Activated CD8-positive, alpha-beta T cell treated with anti-CD3 and anti-CD28 coated beads, Interleukin-2, amount 10 ng/mL, durations not matched to agents 7 days and 5 days (primary cell): ENCODE results near the gene PRR3. TPM values are rescaled to one million over a fixed set of nuclear protein-coding genes. Genes with fewer than 3 reads are reported as not detected.

Source experiments
- ATAC-seq: fragments of 150-1000 bp; cut with Tn5 transposase; one replicate; pipeline ENCODE4 v1.10.0; 2021; ENCODE audit warnings: moderate library complexity
- CTCF ChIA-PET: fragments of 350-600 bp; sonication (Branson Sonifier 250); formaldehyde crosslinking; loops from one replicate; lab custom pipeline; 2021; ENCODE audit warnings: antibody characterized with exemption; lab: Charles Lee
- POLR2A ChIA-PET: fragments of 350-600 bp; sonication (Branson Sonifier 250); formaldehyde crosslinking; loops from one replicate; lab custom pipeline; 2021; ENCODE audit warnings: antibody characterized with exemption; lab: Charles Lee
- DNase-seq: peaks from one replicate; pipeline ENCODE4 v3.0.0-alpha.2; 2020
- H3K27ac Mint-ChIP-seq: one replicate; pipeline ENCODE4 v1.8.0; 2021; ENCODE audit warnings: mild to moderate bottlenecking, mixed read lengths
- H3K27me3 Mint-ChIP-seq: one replicate; pipeline ENCODE4 v1.8.0; 2021; ENCODE audit warnings: low read depth, mixed read lengths
- H3K36me3 Mint-ChIP-seq: one replicate; pipeline ENCODE4 v1.8.0; 2021; ENCODE audit warnings: low read depth, mixed read lengths
- H3K4me1 Mint-ChIP-seq: one replicate; pipeline ENCODE4 v1.8.0; 2021; ENCODE audit warnings: low read depth, mixed read lengths
- H3K4me3 Mint-ChIP-seq: one replicate; pipeline ENCODE4 v1.8.0; 2021; ENCODE audit warnings: mild to moderate bottlenecking, mixed read lengths
- H3K9me3 Mint-ChIP-seq: one replicate; pipeline ENCODE4 v1.8.0; 2022; ENCODE audit warnings: mixed read lengths; ENCODE audit not compliant: insufficient read depth
- total RNA-seq, 2 experiments: library from RNA; stranded (reverse); gene quantifications; one replicate each; pipeline ENCODE4 v1.2.3, GENCODE V29; 2021

PRR3 gene
- total RNA-seq, 2 experiments from 2014 or later, result 19.7 to 21.1 TPM

GRCh38 chr6:30556066-30556905 lies 809 bp upstream of the PRR3 start, which contains the start of gene GNL1:
GNL1 (minus strand) TSS chr6:30556489; CDS start chr6:30556203, 286 bp downstream.
- CTCF ChIA-PET, result interaction anchor here (1.3 to 10.4 kb wide), 4 partner anchors 13 to 106 kb away, joined by 4 to 125 read pairs (median 40); no protein-coding TSS in a partner anchor
- H3K4me3 Mint-ChIP-seq, result peak within 1 kb of the TSS; percentile 96
- ATAC-seq (peak; percentile 90), DNase-seq (peak; percentile 99)
- peak within 1 kb of the TSS; percentile 96 for H3K27ac Mint-ChIP-seq
- POLR2A ChIA-PET, result interaction anchor here (0.7 to 4.1 kb wide), 14 partner anchors 10 to 179 kb away, joined by 3 to 46 read pairs (median 6); partner anchors contain the start of genes ABCF1 and MRPS18B
- peaks cover 49% of the 10 kb centered on the region for H3K36me3 Mint-ChIP-seq
- H3K4me1 Mint-ChIP-seq, result peaks cover 30% of the 10 kb centered on the region
- no peaks in the 10 kb centered on the region for H3K27me3 Mint-ChIP-seq
- H3K9me3 Mint-ChIP-seq, result no peaks in the 10 kb centered on the region

- no peaks in the 10 kb centered on the region for H3K9me3 Mint-ChIP-seq
- DNase-seq, result peak; percentile 66
Measured at GRCh38 chr6:30557683-30557981, 537 bp downstream of the PRR3 start.

GRCh38 chr6:30560930-30561329 lies 3.8 kb downstream of the PRR3 start:
- Mint-ChIP-seq H3K27me3 (no peaks in the 10 kb centered on the region), H3K4me1 (peaks cover 20% of the 10 kb centered on the region), H3K27ac (no peak overlapping the region), H3K36me3 (peaks cover 42% of the 10 kb centered on the region), H3K4me3 (no peak overlapping the region), H3K9me3 (no peaks in the 10 kb centered on the region)
- ChIA-PET CTCF (interaction anchor here (1.4 to 10.4 kb wide), 2 partner anchors 19 to 78 kb away, joined by 3 to 64 read pairs; no protein-coding TSS in a partner anchor), POLR2A (no interaction called here)
- ATAC-seq, result no peak
- DNase-seq, result no peak

More at GRCh38 chr6:30557683-30557981, 537 bp downstream of the PRR3 start:
- no peaks in the 10 kb centered on the region for H3K27me3 Mint-ChIP-seq
- ChIA-PET POLR2A (interaction anchor here (0.5 to 4.1 kb wide), 10 partner anchors 8 to 130 kb away, joined by 3 to 46 read pairs (median 10); partner anchors contain the start of gene ABCF1), CTCF (interaction anchor here (0.8 to 10.4 kb wide), 9 partner anchors 8 to 530 kb away, joined by 3 to 125 read pairs (median 4); partner anchors contain the start of gene DHX16)
- no peak for ATAC-seq
- peak overlapping the region; percentile 96 for H3K4me3 Mint-ChIP-seq
- peak overlapping the region; percentile 96 for H3K27ac Mint-ChIP-seq
- peaks cover 54% of the 10 kb centered on the region for H3K36me3 Mint-ChIP-seq
- peaks cover 30% of the 10 kb centered on the region for H3K4me1 Mint-ChIP-seq

GRCh38 chr6:30562470-30563425 lies 5.7 kb downstream of the PRR3 start:
- H3K27ac Mint-ChIP-seq, result no peak overlapping the region

GRCh38 chr6:30564114-30564513 lies 7.0 kb downstream of the PRR3 start:
- H3K27me3 Mint-ChIP-seq, result no peaks in the 10 kb centered on the region
- peaks cover 29% of the 10 kb centered on the region for H3K36me3 Mint-ChIP-seq

More at GRCh38 chr6:30562470-30563425, 5.7 kb downstream of the PRR3 start:
- Mint-ChIP-seq H3K9me3 (no peaks in the 10 kb centered on the region), H3K27me3 (no peaks in the 10 kb centered on the region), H3K4me1 (peaks cover 18% of the 10 kb centered on the region), H3K36me3 (peaks cover 36% of the 10 kb centered on the region), H3K4me3 (no peak overlapping the region)
- ChIA-PET CTCF (interaction anchor here (1.2 to 2.9 kb wide), 2 partner anchors 18 to 79 kb away, joined by 3 to 9 read pairs; no protein-coding TSS in a partner anchor), POLR2A (interaction anchor here (0.6 kb wide), 1 partner anchor 27 kb away, joined by 3 read pairs; no protein-coding TSS in a partner anchor)
- no peak for DNase-seq
- ATAC-seq, result no peak

GRCh38 chr6:30565772-30566171 lies 8.7 kb downstream of the PRR3 start:
- DNase-seq (no peak), ATAC-seq (no peak)
- no peak overlapping the region for H3K4me3 Mint-ChIP-seq
- peaks cover 21% of the 10 kb centered on the region for H3K36me3 Mint-ChIP-seq
- peaks cover 17% of the 10 kb centered on the region for H3K4me1 Mint-ChIP-seq
- no peak overlapping the region for H3K27ac Mint-ChIP-seq
- CTCF ChIA-PET, result interaction anchor here (1.0 to 3.3 kb wide), 5 partner anchors 8 to 82 kb away, joined by 3 to 17 read pairs (median 9); partner anchors contain the start of gene PRR3
- peaks cover 2% of the 10 kb centered on the region for H3K27me3 Mint-ChIP-seq
- POLR2A ChIA-PET, result interaction anchor here (0.9 to 2.2 kb wide), 4 partner anchors 8 to 50 kb away, joined by 3 to 8 read pairs (median 4); partner anchors contain the start of gene PRR3
- no peaks in the 10 kb centered on the region for H3K9me3 Mint-ChIP-seq

More at GRCh38 chr6:30564114-30564513, 7.0 kb downstream of the PRR3 start:
- no peak overlapping the region for H3K4me3 Mint-ChIP-seq
- POLR2A ChIA-PET, result no interaction called here
- DNase-seq, result no peak
- H3K4me1 Mint-ChIP-seq, result peaks cover 13% of the 10 kb centered on the region
- ATAC-seq, result no peak
- CTCF ChIA-PET, result interaction anchor here (0.9 to 3.3 kb wide), 3 partner anchors 19 to 81 kb away, joined by 3 to 17 read pairs (median 9); no protein-coding TSS in a partner anchor
- peak overlapping the region; percentile 27 for H3K27ac Mint-ChIP-seq
- H3K9me3 Mint-ChIP-seq, result no peaks in the 10 kb centered on the region

GRCh38 chr6:30568245-30568644 lies 11.2 kb downstream of the PRR3 start:
- Mint-ChIP-seq H3K36me3 (peaks cover 12% of the 10 kb centered on the region), H3K4me3 (no peak overlapping the region), H3K27me3 (peaks cover 2% of the 10 kb centered on the region), H3K4me1 (peaks cover 37% of the 10 kb centered on the region), H3K27ac (no peak overlapping the region), H3K9me3 (no peaks in the 10 kb centered on the region)
- ATAC-seq, result no peak
- no peak for DNase-seq
- ChIA-PET POLR2A (interaction anchor here (3.6 kb wide), 1 partner anchor 11 kb away, joined by 46 read pairs; the partner anchor contains the start of genes GNL1 and PRR3), CTCF (interaction anchor here (1.3 kb wide), 1 partner anchor 88 kb away, joined by 4 read pairs; no protein-coding TSS in a partner anchor)

- H3K27ac Mint-ChIP-seq, result peak overlapping the region; percentile 3
- H3K36me3 Mint-ChIP-seq, result peaks cover 18% of the 10 kb centered on the region
- H3K27me3 Mint-ChIP-seq, result peaks cover 2% of the 10 kb centered on the region
- ChIA-PET POLR2A (interaction anchor here (0.7 to 3.6 kb wide), 13 partner anchors 13 to 94 kb away, joined by 3 to 46 read pairs (median 4); partner anchors contain the start of genes GNL1, MRPS18B, PPP1R10 and PRR3), CTCF (interaction anchor here (0.6 to 3.2 kb wide), 11 partner anchors 13 to 167 kb away, joined by 3 to 44 read pairs (median 6); partner anchors contain the start of gene PRR3)
- H3K9me3 Mint-ChIP-seq, result no peaks in the 10 kb centered on the region
- ATAC-seq (no peak), DNase-seq (no peak)
- H3K4me1 Mint-ChIP-seq, result peaks cover 54% of the 10 kb centered on the region
- peak overlapping the region; percentile 96 for H3K4me3 Mint-ChIP-seq
Measured at GRCh38 chr6:30570263-30570662, 13.2 kb downstream of the PRR3 start.

GRCh38 chr6:30570740-30571074 lies 13.6 kb downstream of the PRR3 start:
- CTCF ChIA-PET, result interaction anchor here (0.6 to 3.2 kb wide), 11 partner anchors 12 to 166 kb away, joined by 3 to 44 read pairs (median 6); partner anchors contain the start of genes MRPS18B and PPP1R10
- Mint-ChIP-seq H3K36me3 (peaks cover 18% of the 10 kb centered on the region), H3K27me3 (peaks cover 2% of the 10 kb centered on the region), H3K27ac (peak overlapping the region; percentile 87), H3K4me3 (peak overlapping the region; percentile 96), H3K9me3 (no peaks in the 10 kb centered on the region), H3K4me1 (peaks cover 54% of the 10 kb centered on the region)
- DNase-seq, result no peak
- POLR2A ChIA-PET, result interaction anchor here (0.6 to 3.6 kb wide), 19 partner anchors 13 to 357 kb away, joined by 3 to 46 read pairs (median 3); partner anchors contain the start of genes GNL1, MRPS18B, PPP1R10 and PRR3
- ATAC-seq, result peak; percentile 25

GRCh38 chr6:30571075-30571761 lies 14.1 kb downstream of the PRR3 start, which contains the start of gene ABCF1:
ABCF1 (plus strand) TSS chr6:30571442; CDS start chr6:30571488, 46 bp downstream.
- peak; percentile 96 for ATAC-seq
- CTCF ChIA-PET, result interaction anchor here (0.8 to 3.2 kb wide), 10 partner anchors 12 to 108 kb away, joined by 3 to 44 read pairs (median 6); partner anchors contain the start of genes MRPS18B and PPP1R10

More at GRCh38 chr6:30571075-30571761, 14.1 kb downstream of the PRR3 start, which contains the start of gene ABCF1:
- H3K4me1 Mint-ChIP-seq, result peaks cover 54% of the 10 kb centered on the region
- peaks cover 18% of the 10 kb centered on the region for H3K36me3 Mint-ChIP-seq
- peak; percentile 99 for DNase-seq
- H3K27ac Mint-ChIP-seq, result peak within 1 kb of the TSS; percentile 98
- POLR2A ChIA-PET, result interaction anchor here (0.6 to 3.6 kb wide), 18 partner anchors 14 to 357 kb away, joined by 3 to 46 read pairs (median 4); partner anchors contain the start of genes GNL1, MRPS18B, PPP1R10 and PRR3
- peaks cover 2% of the 10 kb centered on the region for H3K27me3 Mint-ChIP-seq
- H3K4me3 Mint-ChIP-seq, result peak within 1 kb of the TSS; percentile 96
- H3K9me3 Mint-ChIP-seq, result no peaks in the 10 kb centered on the region
